ENCODE data around the gene SLX4IP.
A peak's percentile ranks its signal among the peaks of the same experiment; 100 is the strongest.

DNA sequence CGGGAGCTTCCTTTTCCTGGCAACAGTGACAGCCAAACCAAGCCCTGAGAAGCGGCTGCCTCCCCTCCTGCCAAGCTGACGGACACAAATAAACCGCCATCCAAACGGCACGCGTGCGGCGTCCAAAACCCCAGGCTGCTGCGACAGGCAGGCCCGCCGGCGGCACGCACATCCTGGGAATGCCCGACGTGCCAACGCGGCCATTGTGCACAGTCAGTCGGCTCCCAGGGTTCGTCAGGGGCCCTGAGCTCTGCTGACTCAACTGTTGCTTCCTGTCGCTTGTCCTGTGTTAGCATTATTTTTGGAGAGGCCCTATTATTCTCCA lies 231.9 kb downstream of the SLX4IP start:
- TF ChIP-seq, protein P1, sequence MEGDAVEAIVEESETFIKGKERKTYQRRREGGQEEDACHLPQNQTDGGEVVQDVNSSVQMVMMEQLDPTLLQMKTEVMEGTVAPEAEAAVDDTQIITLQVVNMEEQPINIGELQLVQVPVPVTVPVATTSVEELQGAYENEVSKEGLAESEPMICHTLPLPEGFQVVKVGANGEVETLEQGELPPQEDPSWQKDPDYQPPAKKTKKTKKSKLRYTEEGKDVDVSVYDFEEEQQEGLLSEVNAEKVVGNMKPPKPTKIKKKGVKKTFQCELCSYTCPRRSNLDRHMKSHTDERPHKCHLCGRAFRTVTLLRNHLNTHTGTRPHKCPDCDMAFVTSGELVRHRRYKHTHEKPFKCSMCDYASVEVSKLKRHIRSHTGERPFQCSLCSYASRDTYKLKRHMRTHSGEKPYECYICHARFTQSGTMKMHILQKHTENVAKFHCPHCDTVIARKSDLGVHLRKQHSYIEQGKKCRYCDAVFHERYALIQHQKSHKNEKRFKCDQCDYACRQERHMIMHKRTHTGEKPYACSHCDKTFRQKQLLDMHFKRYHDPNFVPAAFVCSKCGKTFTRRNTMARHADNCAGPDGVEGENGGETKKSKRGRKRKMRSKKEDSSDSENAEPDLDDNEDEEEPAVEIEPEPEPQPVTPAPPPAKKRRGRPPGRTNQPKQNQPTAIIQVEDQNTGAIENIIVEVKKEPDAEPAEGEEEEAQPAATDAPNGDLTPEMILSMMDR (IDR thresholded peaks at IDR 0.05 in 8 of 11, conservative IDR thresholded peaks at IDR 0.05 in 3 of 11): no peak
- peak; percentile 44 to 87 (median 83) for TF ChIP-seq POLR2AphosphoS5 (IDR thresholded peaks at IDR 0.05)
